Endothelial cell of umbilical vein (primary cell): Measurements from ENCODE around the gene CDK17. TPM values are rescaled to one million over a fixed set of nuclear protein-coding genes. Genes with fewer than 3 reads are reported as not detected.

Experiments
- BruUV-seq: library from RNA; stranded (reverse); fragments of 400-500 nt; replicated peaks from 2 replicates; lab custom pipeline; 2021; lab: Mats Ljungman, UMichigan
- CTCF ChIA-PET: fragments of 300-600, 350-600 bp; sonication (Branson Sonifier 250); formaldehyde crosslinking; loops from one replicate; lab custom pipeline; 2021; ENCODE audit warnings: antibody characterized with exemption, inconsistent platforms; lab: Charles Lee
- POLR2A ChIA-PET: fragments of 300-600, 350-600 bp; sonication (Branson Sonifier 250); formaldehyde crosslinking; loops from one replicate; lab custom pipeline; 2021; ENCODE audit warnings: antibody characterized with exemption, inconsistent platforms; lab: Charles Lee
- DNase-seq: peaks from one replicate; pipeline ENCODE4 v3.0.0-alpha.2; 2011; ENCODE audit warnings: low read depth, low spot score
- FAIRE-seq: peaks from 2 replicates; lab custom pipeline; 2011; peaks lifted over from hg19 to GRCh38; lab: Jason Lieb, UNC
- H2AFZ ChIP-seq: 2 replicates; pipeline ENCODE4 v1.6.0; 2012; ENCODE audit warnings: low read depth, low read length, control low read depth, inconsistent platforms
- H3K27ac ChIP-seq: 2 replicates; pipeline ENCODE4 v1.5.1; 2011; ENCODE audit warnings: low read depth, mild to moderate bottlenecking, control low read depth, low read length, moderate library complexity; ENCODE audit not compliant: insufficient read depth
- H3K27me3 ChIP-seq, 2 experiments: 2 replicates each; pipeline versions ENCODE4 v1.6.0 to v1.6.1; 2011; ENCODE audit warnings: low read length in 2 of 2, mixed read lengths in 1 of 2; ENCODE audit not compliant: control insufficient read depth in 2 of 2, insufficient read depth in 2 of 2
- H3K36me3 ChIP-seq, 2 experiments: 2 replicates in 1 of 2; 3 replicates in 1 of 2; pipeline ENCODE4 v1.5.1; 2011; ENCODE audit warnings: low read length in 2 of 2, mild to moderate bottlenecking in 1 of 2, moderate library complexity in 1 of 2; ENCODE audit not compliant: control insufficient read depth in 2 of 2, insufficient read depth in 2 of 2; ENCODE audit errors: extremely low read depth in 1 of 2
- H3K4me1 ChIP-seq: 3 replicates; pipeline ENCODE4 v1.5.1; 2011; ENCODE audit warnings: mild to moderate bottlenecking, low read length; ENCODE audit not compliant: control insufficient read depth, insufficient read depth; ENCODE audit errors: extremely low read depth
- H3K4me2 ChIP-seq: 2 replicates; pipeline ENCODE4 v1.6.1; 2011; ENCODE audit warnings: low read length, control low read depth, mixed read lengths; ENCODE audit not compliant: insufficient read depth
- H3K4me3 ChIP-seq, 3 experiments: fragments of 200-600 bp in 1 of 3; sonication (generic), shearing (Covaris generic) in 1 of 3; replicated peaks in 1 of 3; 2 replicates each; pipeline ENCODE4 v1.5.1; 2011 to 2016; ENCODE audit warnings: control low read depth in 3 of 3, low read length in 3 of 3, mild to moderate bottlenecking in 2 of 3, inconsistent platforms in 1 of 3, low read depth in 1 of 3, moderate library complexity in 1 of 3; ENCODE audit not compliant: insufficient read depth in 1 of 3
- H3K79me2 ChIP-seq: 2 replicates; pipeline ENCODE4 v1.6.0; 2012; ENCODE audit warnings: low read length, inconsistent platforms; ENCODE audit not compliant: control insufficient read depth, insufficient read depth
- H3K9ac ChIP-seq: replicated peaks from 2 replicates; pipeline ENCODE3; 2011; ENCODE audit warnings: low read length, control low read depth; ENCODE audit not compliant: insufficient read depth; ENCODE audit errors: extremely low read depth
- H3K9me1 ChIP-seq: replicated peaks from 3 replicates; pipeline ENCODE4 v1.6.0; 2011; ENCODE audit warnings: mild to moderate bottlenecking, low read length; ENCODE audit not compliant: control insufficient read depth, insufficient read depth; ENCODE audit errors: extremely low read depth
- H3K9me3 ChIP-seq: replicated peaks from 2 replicates; pipeline ENCODE4 v1.5.1; 2012; ENCODE audit warnings: low read length, inconsistent platforms; ENCODE audit not compliant: control insufficient read depth, insufficient read depth
- H4K20me1 ChIP-seq: replicated peaks from 2 replicates; pipeline ENCODE3; 2011; ENCODE audit warnings: mild to moderate bottlenecking, low read length; ENCODE audit not compliant: control insufficient read depth, insufficient read depth; ENCODE audit errors: extremely low read depth
- EZH2 ChIP-seq: IDR thresholded peaks from 2 replicates; pipeline ENCODE4 v1.6.1; 2012; ENCODE audit warnings: borderline replicate concordance, low read depth, mild to moderate bottlenecking, moderate library complexity, low read length, inconsistent platforms; ENCODE audit not compliant: severe bottlenecking
- FOS ChIP-seq: IDR thresholded peaks from 2 replicates; pipeline ENCODE4 v1.6.1; 2011; ENCODE audit warnings: mild to moderate bottlenecking, low read length, moderate library complexity, borderline replicate concordance; ENCODE audit not compliant: insufficient read depth
- GATA2 ChIP-seq: IDR thresholded peaks from 2 replicates; pipeline ENCODE4 v1.7.0; 2011; ENCODE audit warnings: low read depth, mild to moderate bottlenecking, moderate library complexity, mixed read lengths, low read length; ENCODE audit not compliant: insufficient read length, insufficient read depth
- JUN ChIP-seq: IDR thresholded peaks from 2 replicates; pipeline ENCODE4 v1.6.1; 2011; ENCODE audit warnings: borderline replicate concordance, low read depth; ENCODE audit not compliant: insufficient read length, insufficient read depth
- MYC ChIP-seq: IDR thresholded peaks from one replicate; pipeline ENCODE4 v1.6.1; 2011; ENCODE audit warnings: mild to moderate bottlenecking, low read depth, low read length
- POLR2A ChIP-seq: IDR thresholded peaks from 2 replicates; pipeline ENCODE4 v1.6.1; 2012; ENCODE audit warnings: low read depth, mild to moderate bottlenecking, control low read depth, low read length
- POLR2AphosphoS5 ChIP-seq: IDR thresholded peaks from 2 replicates; pipeline ENCODE4 v1.6.1; 2012; ENCODE audit warnings: low read depth, mild to moderate bottlenecking, control low read depth, low read length, moderate library complexity; ENCODE audit not compliant: insufficient read depth
- dilution Hi-C: fragments of 300-500 bp; cut with MboI; formaldehyde crosslinking; loops from one replicate; pipeline ENCODE4 v1.15.0; 2019; ENCODE audit warnings: low sequenced_read_pairs; ENCODE audit not compliant: extremely low pct_ligation_motif_present
- intact Hi-C: fragments of 100-400 bp; cut with micrococcal nuclease; formaldehyde crosslinking; loops from one replicate; pipeline ENCODE4 v1.10.0; 2022
- polyA plus RNA-seq, 4 experiments: library from polyadenylated mRNA; depleted of rRNA in 3 of 4; stranded (reverse) in 3 of 4; unstranded in 1 of 4; fragments of >200 nt; gene quantifications; 2 replicates each; pipeline versions ENCODE4 v1.2.1 to v1.2.3, GENCODE V29; 2011 to 2012; ENCODE audit warnings: missing spikeins in 1 of 4
- total RNA-seq: library from RNA; stranded (reverse); gene quantifications from 2 replicates; pipeline ENCODE4 v1.2.3, GENCODE V29; 2021
- TF ChIP-seq, protein P1 (sequence below), 2 donors: IDR thresholded peaks; 1 replicate in 1 of 2; 2 replicates in 1 of 2; pipeline ENCODE4 v1.5.1; 2011; ENCODE audit warnings: low read length in 2 of 2, mild to moderate bottlenecking in 2 of 2, moderate library complexity in 2 of 2, control low read depth in 1 of 2, inconsistent platforms in 1 of 2, low read depth in 1 of 2; ENCODE audit not compliant: insufficient read depth in 1 of 2; ENCODE audit errors: extremely low read depth in 1 of 2
- TF ChIP-seq, protein P2 (sequence below): IDR thresholded peaks from 2 replicates; pipeline ENCODE4 v1.6.1; 2011; ENCODE audit not compliant: insufficient read depth, insufficient read length

Gene CDK17
- total and polyA plus RNA-seq, 2 donors (not counting 3 experiments of a cell fraction or from before 2014, with no cell fraction given), result 61.1 to 176 TPM

DNA sequence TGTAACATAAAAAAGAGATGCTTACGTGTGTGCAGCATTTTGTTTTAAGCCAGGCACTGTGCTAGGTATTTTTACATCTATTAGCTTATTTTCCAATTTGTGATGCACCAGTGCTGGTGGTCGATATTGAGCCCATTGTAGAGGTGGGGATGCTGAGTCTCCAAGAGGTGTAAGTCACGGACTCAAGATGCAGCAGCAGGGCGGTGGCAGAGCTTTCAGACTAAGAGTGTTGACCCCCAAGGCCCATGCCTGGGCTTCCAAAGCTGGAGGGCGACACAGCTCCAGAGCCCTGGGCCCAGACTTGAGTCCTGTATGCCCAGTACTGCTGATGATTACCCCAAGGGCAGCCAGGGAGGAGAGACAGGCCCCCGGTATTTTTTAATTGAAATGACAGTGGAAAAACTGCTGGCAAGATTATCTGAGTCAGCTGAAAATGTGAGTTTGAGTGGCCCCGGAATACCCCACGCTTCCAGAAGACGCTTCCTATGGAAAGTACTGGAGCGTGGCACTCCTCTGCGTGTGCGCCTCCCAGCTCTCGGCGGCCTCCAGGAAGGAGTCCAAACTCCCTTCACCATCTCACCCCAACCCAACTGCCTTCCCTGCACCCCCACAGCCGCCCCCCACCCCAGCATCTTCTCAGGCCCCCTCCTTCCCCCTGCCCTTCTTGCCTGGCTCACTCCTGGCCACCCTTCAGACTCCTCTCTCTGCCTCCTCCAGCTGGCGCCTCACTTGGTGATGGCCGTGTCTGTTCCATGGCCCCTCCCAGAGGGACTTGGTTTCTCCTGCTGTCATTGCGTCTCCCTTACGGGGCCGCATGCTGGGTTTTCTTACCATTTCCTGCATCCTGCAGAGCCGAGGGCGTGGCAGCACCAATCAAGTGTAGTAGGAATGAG, 165.4 kb downstream of the CDK17 start:
- H3K4me2 ChIP-seq, result no peak overlapping the region
- peaks cover 15% of the 10 kb centered on the region for H4K20me1 ChIP-seq
- H3K9ac ChIP-seq, result no peak overlapping the region
- intact Hi-C loops, result no loop called here
- ChIA-PET CTCF (interaction anchor here (0.8 to 1.6 kb wide), 4 partner anchors 14 to 19 kb away, joined by 3 to 5 read pairs (median 4); no protein-coding TSS in a partner anchor), POLR2A (no interaction called here)
- H3K27me3 ChIP-seq, result no peaks in the 10 kb centered on the region
- H3K79me2 ChIP-seq, result peaks cover 98% of the 10 kb centered on the region
- FAIRE-seq (peak; percentile 31), DNase-seq (no peak)
- no peak overlapping the region for H3K4me3 ChIP-seq
- peak overlapping the region; percentile 40 for H3K27ac ChIP-seq
- no peaks in the 10 kb centered on the region for H3K9me1 ChIP-seq
- dilution Hi-C loops, result no loop called here
- BruUV-seq, result no TSS peak
- H2AFZ ChIP-seq, result no peak overlapping the region
- H3K9me3 ChIP-seq, result no peaks in the 10 kb centered on the region
- TF ChIP-seq, protein P1, sequence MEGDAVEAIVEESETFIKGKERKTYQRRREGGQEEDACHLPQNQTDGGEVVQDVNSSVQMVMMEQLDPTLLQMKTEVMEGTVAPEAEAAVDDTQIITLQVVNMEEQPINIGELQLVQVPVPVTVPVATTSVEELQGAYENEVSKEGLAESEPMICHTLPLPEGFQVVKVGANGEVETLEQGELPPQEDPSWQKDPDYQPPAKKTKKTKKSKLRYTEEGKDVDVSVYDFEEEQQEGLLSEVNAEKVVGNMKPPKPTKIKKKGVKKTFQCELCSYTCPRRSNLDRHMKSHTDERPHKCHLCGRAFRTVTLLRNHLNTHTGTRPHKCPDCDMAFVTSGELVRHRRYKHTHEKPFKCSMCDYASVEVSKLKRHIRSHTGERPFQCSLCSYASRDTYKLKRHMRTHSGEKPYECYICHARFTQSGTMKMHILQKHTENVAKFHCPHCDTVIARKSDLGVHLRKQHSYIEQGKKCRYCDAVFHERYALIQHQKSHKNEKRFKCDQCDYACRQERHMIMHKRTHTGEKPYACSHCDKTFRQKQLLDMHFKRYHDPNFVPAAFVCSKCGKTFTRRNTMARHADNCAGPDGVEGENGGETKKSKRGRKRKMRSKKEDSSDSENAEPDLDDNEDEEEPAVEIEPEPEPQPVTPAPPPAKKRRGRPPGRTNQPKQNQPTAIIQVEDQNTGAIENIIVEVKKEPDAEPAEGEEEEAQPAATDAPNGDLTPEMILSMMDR (IDR thresholded peaks at IDR 0.05; ENCODE audit: extremely low read depth in 1 of 2, insufficient read depth in 1 of 2, low read depth in 1 of 2, low read length in 2 of 2), result no peak
- TF ChIP-seq JUN, result no peak
- TF ChIP-seq POLR2AphosphoS5, result no peak
- no peak for TF ChIP-seq EZH2
- TF ChIP-seq, protein P2, sequence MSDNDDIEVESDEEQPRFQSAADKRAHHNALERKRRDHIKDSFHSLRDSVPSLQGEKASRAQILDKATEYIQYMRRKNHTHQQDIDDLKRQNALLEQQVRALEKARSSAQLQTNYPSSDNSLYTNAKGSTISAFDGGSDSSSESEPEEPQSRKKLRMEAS, result no peak
- TF ChIP-seq MYC, result no peak
- TF ChIP-seq FOS, result no peak
- no peak for TF ChIP-seq POLR2A
- TF ChIP-seq GATA2, result no peak
- peaks cover 20 to 53% of the 10 kb centered on the region in 2 experiments for H3K36me3 ChIP-seq
- peaks cover 67% of the 10 kb centered on the region for H3K4me1 ChIP-seq
